ENCODE data around the gene KCNJ2.

The KCNJ2 gene

DNA sequence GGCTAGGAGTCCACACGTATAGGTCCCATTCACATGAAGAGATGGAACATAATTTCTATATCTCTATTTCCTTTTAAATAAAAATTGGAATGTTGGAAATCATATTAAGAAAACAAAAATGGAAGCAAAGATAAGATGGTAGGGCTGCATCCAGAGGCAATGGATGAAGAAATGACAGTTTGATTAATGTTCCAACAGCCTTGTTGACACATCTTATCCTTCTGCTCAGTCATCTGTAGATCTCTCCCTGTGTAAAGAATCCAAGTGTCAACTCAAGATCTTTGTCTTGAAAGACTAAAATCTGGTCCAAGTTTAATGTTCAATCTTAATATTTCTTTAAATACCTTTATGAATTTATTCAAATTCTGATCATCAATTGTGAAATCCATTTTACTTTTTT, 7.8 kb upstream of the KCNJ2 start:
- no peak for DNase-seq

DNA sequence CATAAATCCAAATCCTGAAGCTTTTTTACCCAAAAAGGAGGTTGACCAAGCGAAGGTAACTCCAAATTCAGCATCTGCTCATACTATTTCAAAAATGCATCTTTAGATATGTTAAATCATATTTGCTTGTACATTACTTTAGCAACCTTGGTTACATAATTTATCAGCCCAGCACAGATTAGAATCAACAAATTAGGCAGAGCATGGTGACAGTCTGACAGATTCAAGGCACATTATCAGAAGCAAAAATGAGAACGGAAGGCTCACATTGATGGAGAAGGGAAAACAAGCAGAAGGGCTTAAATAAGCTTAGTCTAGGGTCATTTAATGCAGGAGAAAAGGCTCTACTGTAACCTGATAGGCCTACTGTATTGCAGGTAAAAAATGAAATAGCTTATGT, 3.9 kb upstream of the KCNJ2 start:
- no peak for DNase-seq

DNA sequence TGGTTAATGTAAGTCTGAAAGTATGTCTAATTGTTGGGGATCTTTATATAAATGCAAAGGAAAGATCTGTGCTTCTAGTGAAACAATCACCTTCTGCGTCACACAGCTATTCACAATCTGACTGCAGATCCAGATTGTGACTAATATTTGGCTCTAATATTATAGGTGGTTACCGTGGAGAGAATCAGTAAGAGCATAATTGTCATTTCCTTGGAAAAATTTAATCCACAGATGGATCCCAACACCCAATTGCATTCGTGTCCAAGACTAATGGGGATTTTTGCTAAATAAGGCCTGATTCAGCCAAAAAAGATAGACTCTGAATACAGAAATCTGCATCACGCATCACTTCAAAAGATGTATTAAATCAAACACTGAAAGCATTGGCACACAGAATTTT, 2.7 kb upstream of the KCNJ2 start:
- no peak for DNase-seq

DNA sequence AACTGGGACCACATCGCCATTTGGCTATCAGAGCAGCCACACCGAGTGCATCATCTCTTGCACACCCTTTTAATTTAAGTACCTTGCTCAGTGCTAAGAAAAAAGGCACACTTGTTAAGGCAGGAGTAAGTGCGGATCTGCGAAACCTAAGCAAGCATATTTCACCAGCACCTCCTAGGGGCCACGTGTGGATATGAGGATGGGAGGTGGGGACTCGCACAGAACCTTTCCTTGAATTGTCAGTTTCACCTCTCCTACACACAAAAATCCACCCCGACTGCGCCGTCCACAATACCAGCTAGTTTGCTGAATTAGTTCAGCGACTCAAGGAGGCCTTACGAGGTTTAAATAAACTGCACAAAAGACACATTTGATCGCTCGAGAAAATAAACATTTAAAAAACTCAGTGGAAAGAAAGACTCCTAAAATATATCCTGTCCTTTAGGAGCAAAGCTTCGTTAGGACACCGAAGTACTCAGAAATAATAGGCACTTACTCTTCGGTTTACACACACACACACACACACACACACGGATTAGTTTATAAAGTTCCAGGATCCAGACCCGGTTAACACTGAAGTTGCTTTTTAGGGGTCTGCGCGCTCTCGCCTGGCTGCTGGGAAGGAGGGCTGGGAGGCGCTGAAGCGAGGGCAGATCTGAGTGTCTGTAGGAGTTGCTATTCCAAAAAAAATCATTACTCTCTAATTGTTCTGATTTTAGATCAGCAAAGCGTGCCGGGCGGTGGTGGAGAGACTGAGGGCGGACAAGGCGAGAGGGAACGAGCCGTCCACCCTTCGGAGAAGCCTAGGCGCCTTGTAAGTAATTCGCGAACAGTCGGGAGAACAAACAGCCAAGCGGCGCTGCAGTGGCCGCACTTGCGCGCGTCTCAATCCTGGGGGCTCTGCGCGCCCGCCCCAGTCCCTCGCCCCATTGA, 1.0 kb upstream of the KCNJ2 start:
- peak; percentile 36 for DNase-seq

DNA sequence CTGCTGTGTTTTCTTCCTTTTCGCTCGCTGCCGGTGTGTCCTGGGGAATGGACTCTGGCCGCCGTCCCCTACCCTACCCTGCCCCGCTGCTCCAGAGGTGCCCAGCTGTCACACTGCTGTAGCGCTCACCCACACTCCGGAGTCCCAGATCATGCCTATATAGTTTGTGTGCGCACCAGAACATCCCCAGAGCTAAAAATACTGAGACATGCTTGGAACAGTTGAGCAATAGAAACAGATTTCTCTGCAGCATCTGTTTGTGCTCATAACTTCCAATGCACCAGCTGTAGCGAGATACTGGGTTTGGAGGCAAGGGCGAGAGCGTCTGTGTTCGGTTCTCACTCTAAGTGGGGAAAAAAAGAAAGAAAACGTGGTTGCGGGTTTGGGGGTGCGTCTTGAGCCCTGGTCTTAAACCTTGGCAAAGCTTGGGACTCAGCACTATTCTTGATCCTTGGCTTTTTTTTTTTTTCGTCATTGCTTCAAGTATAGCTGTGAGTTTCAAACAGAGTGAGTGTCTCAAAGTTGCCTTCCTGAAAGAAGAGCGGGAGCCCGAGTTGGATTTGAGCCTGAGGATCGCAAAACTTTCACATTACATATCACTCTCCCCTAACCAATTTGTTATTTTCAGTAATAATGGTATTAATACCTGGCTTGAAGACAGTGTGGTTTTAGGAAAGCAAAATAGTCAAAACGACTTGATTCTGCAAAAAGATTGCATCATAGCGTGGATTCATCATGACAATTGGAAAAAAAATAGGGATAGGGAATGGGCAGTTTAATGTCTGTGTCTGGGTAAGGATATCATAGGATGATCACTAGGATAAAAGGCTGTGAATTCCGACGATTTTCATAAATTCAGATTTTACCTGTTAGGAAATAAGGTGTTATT, 621 bp downstream of the KCNJ2 start:
- DNase-seq: no peak

DNA sequence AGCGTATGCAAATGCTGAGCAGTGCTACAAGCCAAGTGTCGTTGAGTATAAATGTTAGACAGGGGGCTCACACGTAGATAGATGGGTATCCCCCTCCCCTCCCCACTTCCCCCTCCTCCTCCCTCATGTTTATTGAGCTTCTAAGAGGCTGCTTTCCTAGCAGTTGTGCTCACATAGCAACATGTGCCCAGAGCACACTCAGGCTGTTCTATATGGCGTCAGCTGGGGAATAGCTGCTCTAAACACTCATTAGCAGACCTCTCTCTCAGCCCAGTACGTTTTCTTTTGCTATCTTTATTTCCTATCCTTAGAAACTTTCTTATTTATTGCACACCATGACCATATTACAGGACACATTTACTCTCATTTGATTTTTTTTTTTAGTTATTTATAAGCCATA, 1.8 kb downstream of the KCNJ2 start:
- no peak for DNase-seq

DNA sequence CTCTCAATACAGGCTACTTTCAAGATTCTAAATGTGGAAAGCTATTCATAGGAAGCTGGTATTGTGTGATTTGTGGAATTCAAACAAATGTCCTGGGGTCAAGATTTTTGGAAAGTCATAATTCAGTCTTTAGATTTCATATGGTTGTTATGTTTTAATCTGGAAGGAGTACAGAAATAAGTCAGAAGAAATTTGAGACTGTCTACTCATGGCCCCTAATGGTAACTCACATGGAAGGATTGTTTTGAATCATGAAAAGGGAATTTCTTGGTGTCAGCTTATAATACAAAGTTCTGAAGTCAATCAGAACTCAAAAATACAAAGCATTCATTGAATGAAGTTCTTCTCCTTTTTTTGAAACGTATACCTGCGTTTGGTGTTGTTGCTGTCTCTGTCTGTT, 3.1 kb downstream of the KCNJ2 start:
- DNase-seq: no peak

DNA sequence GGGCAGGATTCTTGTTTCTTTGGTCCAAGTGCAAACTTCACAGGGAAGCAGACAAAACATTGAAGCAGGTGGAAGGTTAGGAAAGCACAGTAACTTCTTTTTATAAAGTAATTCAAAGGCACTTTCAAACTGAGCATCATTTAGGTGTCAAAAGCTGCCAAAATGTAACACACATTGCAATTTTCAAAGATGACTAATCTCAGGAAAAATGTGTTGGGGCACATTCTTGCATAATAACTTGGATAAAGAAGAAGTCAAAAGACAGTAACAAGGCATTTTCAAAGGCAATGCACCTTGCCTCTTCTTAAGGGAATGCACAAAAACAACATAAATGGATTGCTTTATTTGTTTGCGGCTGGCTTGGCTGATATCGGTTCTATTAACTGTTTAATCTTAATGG, 3.6 kb downstream of the KCNJ2 start:
- DNase-seq: no peak

DNA sequence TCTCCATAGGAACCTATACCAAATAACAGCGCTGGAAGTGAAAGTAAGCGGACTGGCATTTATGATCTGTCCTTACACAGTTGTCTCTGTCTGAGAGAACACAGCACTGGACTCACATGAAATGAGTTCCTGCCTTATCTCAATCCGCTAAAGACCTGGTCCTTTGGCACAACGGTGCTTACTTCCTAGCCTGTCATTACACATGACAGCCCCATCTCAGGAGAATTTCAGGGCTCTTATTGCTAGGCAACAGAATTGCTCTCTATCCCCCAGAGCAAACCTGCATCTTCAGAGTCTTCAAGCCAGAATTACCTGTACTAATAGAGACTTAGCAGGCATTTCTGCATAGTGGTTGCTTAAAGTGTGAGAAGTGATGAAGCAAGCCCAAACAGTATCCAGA, 4.3 kb downstream of the KCNJ2 start:
- DNase-seq: no peak

DNA sequence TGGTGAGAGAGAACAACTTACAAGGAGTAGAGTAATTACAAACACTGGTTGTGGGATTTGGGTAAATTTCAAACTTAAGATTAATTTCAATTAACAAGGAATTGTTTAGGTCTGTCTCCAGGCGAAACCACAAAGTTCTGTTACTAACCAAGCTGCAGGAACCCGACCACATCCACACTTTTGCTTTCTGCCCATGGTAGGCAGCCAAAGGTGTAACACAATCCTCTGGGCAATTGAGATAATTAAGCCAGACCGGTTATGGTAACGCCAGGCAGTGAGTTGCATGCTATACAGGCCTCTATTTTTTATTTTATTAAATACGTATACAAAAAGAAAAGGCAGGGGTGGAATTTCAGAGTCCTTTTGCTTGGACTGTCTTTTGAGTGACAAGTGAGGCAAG, 12.0 kb downstream of the KCNJ2 start:
- no peak for DNase-seq

DNA sequence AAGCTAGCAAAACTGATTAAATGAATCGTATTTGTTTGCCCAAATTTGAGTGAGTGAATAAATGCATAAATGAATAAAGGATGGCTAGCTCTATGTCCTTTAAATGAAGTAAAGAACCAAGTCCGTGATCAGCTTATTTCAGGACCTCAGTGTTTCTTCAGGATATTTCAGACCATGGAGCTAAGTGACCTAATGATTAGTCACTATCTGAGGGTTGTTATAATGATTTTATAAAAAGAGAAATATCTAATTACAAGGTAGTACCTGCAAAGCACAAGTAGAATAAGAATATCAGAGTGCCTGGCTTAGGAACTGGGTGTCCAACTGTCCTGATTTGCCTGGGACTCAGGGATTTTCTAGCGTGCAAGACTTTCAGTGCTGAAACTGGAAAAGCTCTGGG, 12.5 kb downstream of the KCNJ2 start:
- DNase-seq: no peak

DNA sequence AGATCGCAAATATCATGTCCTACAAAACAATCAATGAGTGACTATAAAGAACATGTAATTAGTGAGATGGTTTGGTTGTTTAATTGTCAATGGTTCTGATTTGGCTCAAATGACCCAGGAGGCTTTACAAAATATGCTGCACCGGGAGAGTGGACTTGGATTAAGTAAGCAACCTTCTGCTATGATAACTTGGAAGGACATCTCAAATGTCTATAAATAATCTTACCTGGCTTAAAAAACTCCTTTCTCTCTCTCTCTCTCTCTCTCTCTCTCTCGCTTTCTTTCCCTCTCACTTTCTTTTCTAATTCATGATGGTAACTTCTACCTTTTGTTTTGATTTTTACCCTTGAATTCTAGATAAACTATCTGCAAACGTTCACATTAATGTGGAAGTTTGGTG, 14.2 kb downstream of the KCNJ2 start:
- DNase-seq: no peak

DNA sequence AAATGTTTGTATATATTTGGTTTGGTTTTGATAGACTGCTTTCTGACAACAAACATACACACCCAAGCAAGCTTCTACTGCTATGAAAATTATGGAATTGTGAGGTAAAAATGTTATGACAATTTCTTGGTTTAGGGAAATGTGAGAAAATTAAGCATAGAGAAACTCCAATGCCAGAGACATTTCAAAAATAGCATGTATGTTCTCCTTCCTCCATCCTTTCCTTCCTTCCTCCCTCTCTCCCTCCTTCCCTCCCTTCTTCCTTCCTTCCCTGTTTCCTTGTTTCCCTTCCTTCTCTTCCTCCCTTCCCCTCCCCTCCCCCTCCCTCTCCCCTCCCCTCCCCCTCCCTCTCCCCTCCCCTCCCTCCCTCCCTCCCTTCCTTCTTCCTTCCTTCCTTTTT, 14.9 kb downstream of the KCNJ2 start:
- DNase-seq: no peak

DNA sequence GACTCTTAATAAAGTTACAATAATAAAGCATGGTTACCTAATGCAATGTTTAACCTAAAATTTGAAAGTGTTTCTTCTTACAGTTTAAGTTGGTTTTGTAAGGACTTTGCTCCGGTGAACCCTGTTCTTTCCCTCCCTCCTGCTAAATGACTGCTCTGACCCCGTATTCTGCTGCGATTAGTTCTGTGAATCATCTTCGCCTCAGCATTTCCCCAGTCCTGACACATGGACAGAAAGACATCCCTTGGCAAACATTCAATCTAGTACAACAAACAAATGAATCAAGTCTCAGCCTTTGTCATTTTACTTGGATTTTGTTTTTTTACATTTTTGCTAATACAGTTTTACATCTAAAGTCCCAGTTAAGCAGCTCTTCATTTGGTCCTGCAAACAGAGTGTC, 15.4 kb downstream of the KCNJ2 start:
- DNase-seq: no peak

DNA sequence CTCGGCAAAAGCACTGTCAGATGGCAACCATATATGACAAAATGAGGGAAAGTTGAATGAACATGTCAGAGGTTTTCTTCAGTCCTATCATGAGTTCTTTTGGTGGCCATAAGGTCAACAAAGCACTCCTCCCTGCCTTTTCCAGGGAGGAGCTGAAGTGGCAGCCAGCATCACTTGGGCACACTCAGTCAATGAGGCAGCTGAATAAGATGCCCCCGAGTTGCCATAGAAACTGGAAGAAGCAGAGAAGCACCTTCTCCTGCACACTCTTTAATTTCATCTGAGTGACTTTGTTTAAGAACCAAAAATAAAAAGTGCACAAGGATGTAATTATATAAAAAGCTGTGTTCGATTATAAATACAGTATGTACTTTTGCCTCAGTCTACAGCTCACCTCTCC, 16.0 kb downstream of the KCNJ2 start:
- no peak for DNase-seq

DNA sequence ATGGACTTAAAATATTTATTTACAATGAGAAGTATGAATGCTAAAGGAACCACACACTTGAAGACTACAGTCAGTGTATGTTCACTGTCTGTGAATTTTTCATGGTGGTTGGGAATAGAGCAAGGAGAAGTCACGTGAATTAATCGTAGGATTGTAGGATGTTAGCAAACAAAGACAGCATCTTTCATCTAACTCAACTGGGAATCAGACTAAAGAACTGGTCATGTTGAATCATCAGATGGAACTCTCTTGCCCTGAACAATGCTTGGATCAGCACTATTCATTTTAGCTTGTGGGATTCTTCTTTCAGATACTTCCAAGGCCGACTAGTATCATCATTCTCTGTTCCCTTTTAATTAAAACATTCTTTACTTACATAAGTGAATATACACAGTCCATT, 18.1 kb downstream of the KCNJ2 start:
- DNase-seq: no peak

DNA sequence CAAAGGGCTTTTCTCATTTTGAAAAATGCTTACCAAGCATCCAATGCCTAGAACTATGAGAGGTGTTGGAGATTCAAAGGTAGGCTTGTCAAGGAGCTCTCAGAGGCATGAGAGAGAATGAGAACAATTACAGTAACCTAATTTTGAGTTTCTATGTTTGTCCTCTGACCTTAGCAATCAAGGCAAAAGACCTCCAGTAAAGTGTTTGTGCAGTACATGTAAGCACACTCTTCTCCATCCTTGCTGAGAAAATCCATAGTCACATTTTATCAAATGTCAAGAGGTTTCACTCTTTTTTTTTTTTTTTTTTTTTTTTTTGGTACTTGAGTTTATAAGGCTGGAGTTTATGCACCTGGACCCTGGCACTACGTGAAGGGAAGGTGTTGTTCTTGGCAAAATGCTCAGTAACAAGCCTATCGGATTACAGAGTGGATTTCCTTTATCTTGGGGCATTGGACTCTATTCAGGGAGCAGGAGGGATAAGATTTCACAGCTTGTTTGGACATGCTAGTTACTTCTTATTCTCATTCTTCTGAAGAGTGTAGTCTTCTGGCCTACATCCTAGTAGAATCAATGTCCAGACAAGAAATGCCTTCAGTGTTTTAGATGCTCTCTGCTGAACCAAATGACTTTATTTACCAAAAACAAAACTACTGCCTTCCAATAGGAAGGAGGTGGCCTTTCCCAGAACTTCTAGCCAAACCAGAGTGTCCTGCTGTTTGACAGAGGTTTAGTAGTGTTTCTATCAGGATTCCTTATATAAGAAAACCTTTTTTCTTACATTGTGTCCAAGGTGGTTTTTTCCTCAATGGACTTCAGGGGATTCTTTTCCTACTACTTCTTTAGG, 21.9 kb downstream of the KCNJ2 start:
- no peak for DNase-seq

DNA sequence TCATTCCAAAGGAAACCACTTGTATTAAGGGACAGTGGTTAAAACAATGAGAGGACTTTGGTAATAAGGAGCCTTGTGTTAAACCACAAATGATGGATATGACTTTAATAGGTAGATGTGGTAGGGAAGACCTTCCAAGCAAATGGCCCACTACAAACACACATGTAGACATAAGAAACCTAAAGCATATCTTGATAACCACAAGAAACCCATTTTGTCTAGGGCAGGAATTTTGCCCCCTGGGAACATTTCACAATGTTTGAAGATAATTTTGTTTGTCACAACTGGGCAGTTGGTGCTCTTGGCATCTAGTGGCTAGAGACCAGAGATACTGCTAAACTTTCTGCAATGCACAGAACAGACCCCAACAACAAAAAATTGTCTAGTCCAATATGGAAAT, 25.8 kb downstream of the KCNJ2 start:
- no peak for DNase-seq

DNA sequence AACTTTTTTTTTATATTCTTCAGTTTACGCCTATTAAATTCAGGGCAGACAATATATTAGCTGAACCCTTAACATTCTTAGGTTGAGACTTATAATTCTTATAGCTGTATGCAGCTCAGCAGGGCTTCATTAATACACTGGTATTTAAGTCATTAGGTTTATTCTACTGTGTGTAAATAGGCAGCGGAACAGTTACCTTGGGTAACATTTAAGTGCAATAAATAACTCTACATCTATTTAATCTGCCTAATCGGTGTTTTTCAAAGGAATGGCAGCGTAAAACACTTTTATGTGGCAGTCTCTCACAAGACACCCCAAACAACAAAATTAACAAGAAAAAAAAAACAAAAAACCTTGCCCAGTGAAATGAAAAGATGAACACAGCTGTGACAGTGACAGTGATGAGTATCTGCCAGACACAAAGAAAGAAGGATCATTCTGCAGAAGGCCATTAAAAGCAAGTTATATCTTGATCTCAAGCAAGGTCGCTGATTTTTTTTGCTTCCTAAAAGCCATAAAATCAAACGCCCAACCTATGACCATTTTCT, 32.6 kb downstream of the KCNJ2 start:
- no peak for DNase-seq

DNA sequence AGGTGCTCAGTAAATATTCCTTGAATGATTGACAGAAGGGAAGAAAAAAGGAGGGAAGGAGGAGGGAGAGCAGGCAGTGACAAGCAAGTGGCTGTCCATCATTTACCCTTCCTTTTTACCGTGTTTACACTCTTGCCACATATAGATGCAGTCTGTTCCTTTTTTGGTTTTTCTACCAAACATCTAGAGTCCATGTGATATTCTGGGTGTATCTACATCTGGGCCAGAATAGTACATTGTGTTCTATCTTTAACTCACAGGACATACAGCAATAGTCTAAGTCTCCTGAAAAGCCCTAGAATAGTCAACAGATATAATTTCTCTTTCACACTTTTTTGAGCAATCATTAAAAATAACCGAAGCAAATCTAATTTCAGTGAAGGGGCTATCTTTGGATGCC, 33.5 kb downstream of the KCNJ2 start:
- no peak for DNase-seq

DNA sequence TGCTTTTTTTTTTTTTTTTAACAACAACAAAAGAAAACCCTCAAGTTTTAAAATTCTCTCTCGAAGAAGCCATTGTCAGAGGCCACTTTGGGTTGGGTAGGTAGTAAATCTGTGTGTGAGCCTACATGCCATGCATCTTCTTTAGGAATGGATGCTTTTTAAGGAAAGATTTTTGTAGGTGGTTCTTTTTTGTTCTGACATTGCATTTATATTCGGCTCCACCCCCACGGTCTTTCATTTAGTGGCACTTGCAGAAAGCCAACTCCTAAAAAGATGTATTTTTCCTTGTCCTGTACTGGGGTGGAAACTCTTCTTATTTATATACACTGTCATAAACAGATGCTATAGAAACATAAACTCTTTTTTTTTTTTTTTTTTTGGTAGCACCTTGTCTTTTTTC, 35.1 kb downstream of the KCNJ2 start:
- DNase-seq: no peak

DNA sequence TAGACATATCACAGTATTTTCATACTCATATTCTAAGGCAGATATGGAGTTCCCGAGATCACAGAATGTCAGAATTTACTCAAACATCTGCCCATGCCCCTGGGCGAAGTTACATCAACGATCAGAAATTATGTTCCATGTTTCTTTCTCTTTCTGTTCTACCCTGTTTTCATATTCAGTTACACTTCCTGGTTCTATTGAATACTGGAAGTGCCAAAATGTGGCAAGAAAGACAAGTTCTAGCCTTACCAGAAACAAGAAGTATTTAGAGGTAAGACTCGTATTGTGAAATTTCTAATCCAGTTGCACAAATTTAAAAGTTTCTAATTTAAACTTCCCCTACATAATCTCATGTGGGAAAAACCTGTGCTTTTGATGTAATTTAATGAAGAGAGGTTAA, 36.1 kb downstream of the KCNJ2 start:
- no peak for DNase-seq

Data from activated CD4-positive, alpha-beta T cell treated with anti-CD3 and anti-CD28 coated beads, Interleukin-10, Interleukin-2, amounts not matched to agents 100 ng/mL and 50 ng/mL, durations not matched to agents 16 hours and 8 hours (primary cell).